Naive thymus-derived CD4-positive, alpha-beta T cell (primary cell): Measurements from ENCODE around the gene DTL. TPM values are rescaled to one million over a fixed set of nuclear protein-coding genes. Genes with fewer than 3 reads are reported as not detected.
A peak's percentile ranks its signal among the peaks of the same experiment; 100 is the strongest.

Source experiments
- ATAC-seq: fragments of 150-1000 bp; cut with Tn5 transposase; 2 replicates; pipeline ENCODE4 v1.10.0; 2021; ENCODE audit warnings: mild to moderate bottlenecking, moderate library complexity
- CTCF ChIA-PET: fragments of 350-600 bp; sonication (Branson Sonifier 250); formaldehyde crosslinking; loops from one replicate; lab custom pipeline; 2021; ENCODE audit warnings: antibody characterized with exemption; lab: Charles Lee
- POLR2A ChIA-PET: fragments of 350-600 bp; sonication (Branson Sonifier 250); formaldehyde crosslinking; loops from one replicate; lab custom pipeline; 2021; ENCODE audit warnings: antibody characterized with exemption, inconsistent platforms; lab: Charles Lee
- DNase-seq, 9 donors: peaks; one replicate each; pipeline versions ENCODE4 v3.0.0 to v3.0.0-alpha.2; 2020 to 2022; ENCODE audit warnings: mixed read lengths in 1 of 9
- H3K27ac ChIP-seq: one replicate; pipeline ENCODE4 v1.7.0; 2013; ENCODE audit warnings: mild to moderate bottlenecking, low read depth, low read length, moderate library complexity
- H3K27me3 ChIP-seq, 2 donors: one replicate each; pipeline ENCODE4 v1.7.0; 2013; ENCODE audit warnings: low read length in 2 of 2, mild to moderate bottlenecking in 2 of 2, moderate library complexity in 2 of 2; ENCODE audit not compliant: control insufficient read depth in 2 of 2, insufficient read depth in 2 of 2
- H3K36me3 ChIP-seq, 3 experiments: 1 replicate in 2 of 3; 2 replicates in 1 of 3; pipeline ENCODE4 v1.7.0; 2013; ENCODE audit warnings: low read length in 3 of 3, mild to moderate bottlenecking in 3 of 3, moderate library complexity in 1 of 3; ENCODE audit not compliant: insufficient read depth in 3 of 3, control insufficient read depth in 2 of 3
- H3K4me1 ChIP-seq, 2 donors: one replicate each; pipeline ENCODE4 v1.7.0; 2013; ENCODE audit warnings: low read length in 2 of 2, mild to moderate bottlenecking in 2 of 2, moderate library complexity in 1 of 2; ENCODE audit not compliant: control insufficient read depth in 2 of 2, insufficient read depth in 2 of 2
- H3K4me3 ChIP-seq: 2 replicates; pipeline ENCODE4 v1.7.0; 2013; ENCODE audit warnings: mild to moderate bottlenecking, low read length
- H3K9me3 ChIP-seq, 3 experiments: 1 replicate in 2 of 3; 2 replicates in 1 of 3; pipeline ENCODE4 v1.7.0; 2013; ENCODE audit warnings: low read length in 3 of 3; ENCODE audit not compliant: control insufficient read depth in 2 of 3
- H3K27ac Mint-ChIP-seq, 9 donors: one replicate each; pipeline ENCODE4 v1.8.0; 2020 to 2022; ENCODE audit warnings: mixed read lengths in 9 of 9, mild to moderate bottlenecking in 8 of 9, moderate library complexity in 5 of 9, inconsistent platforms in 2 of 9
- H3K27me3 Mint-ChIP-seq, 5 donors: one replicate each; pipeline ENCODE4 v1.8.0; 2021 to 2022; ENCODE audit warnings: mixed read lengths in 5 of 5, mild to moderate bottlenecking in 1 of 5
- H3K36me3 Mint-ChIP-seq, 5 donors: one replicate each; pipeline ENCODE4 v1.8.0; 2020 to 2022; ENCODE audit warnings: mixed read lengths in 5 of 5, mild to moderate bottlenecking in 3 of 5, inconsistent platforms in 1 of 5
- H3K4me1 Mint-ChIP-seq, 7 donors: one replicate each; pipeline ENCODE4 v1.8.0; 2020 to 2022; ENCODE audit warnings: mixed read lengths in 7 of 7, mild to moderate bottlenecking in 3 of 7, inconsistent platforms in 1 of 7
- H3K4me3 Mint-ChIP-seq, 10 donors: one replicate each; pipeline ENCODE4 v1.8.0; 2020 to 2022; ENCODE audit warnings: mild to moderate bottlenecking in 10 of 10, mixed read lengths in 10 of 10, moderate library complexity in 6 of 10, inconsistent platforms in 2 of 10
- H3K9me3 Mint-ChIP-seq, 11 donors: one replicate each; pipeline ENCODE4 v1.8.0; 2020 to 2022; ENCODE audit warnings: mixed read lengths in 11 of 11, mild to moderate bottlenecking in 4 of 11, inconsistent platforms in 1 of 11, moderate library complexity in 1 of 11
- intact Hi-C, 2 donors: fragments of 100-400 bp; cut with micrococcal nuclease; formaldehyde crosslinking; loops; one replicate each; pipeline ENCODE4 v1.15.1; 2023
- polyA plus RNA-seq, 2 donors: library from polyadenylated mRNA; unstranded; fragments of 300-500 nt; fragmentation: Illumina TruSeq; gene quantifications; one replicate each; pipeline ENCODE4 v1.2.3, GENCODE V29; 2021
- total RNA-seq, 6 experiments: library from RNA in 5 of 6; stranded (reverse) in 5 of 6; gene quantifications; 1 replicate in 5 of 6; 2 replicates in 1 of 6; pipeline ENCODE4 v1.2.3 and lab custom pipeline; 2021 to 2026

DTL gene
- total and polyA plus RNA-seq, 7 experiments from 2014 or later = 0.27 to 63.0 (median 0.56) TPM

DNA sequence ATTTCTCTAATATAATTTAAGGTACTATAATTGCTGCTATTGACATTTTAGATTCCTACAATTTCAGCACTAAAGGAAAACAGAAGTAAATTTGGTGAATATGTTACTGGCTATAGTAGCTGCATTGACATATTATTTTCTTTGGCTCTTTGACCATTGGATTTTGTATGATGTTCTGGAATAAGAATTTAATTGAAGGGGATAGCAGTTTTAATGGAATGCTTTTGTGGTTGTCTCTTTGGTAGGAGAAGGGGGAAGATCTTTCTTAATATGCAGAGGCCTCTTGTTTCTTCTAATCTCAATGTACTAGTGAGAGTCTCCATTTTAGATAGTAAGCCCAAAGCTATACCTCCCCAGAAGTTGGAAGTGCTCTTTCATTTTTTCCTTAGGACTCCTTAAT, 6.9 kb downstream of the DTL start:
- peaks cover 0 to 4% of the 10 kb centered on the region in 2 donors for H3K4me1 ChIP-seq
- Mint-ChIP-seq H3K4me3 (no peak overlapping the region), H3K27me3 (peaks cover 0 to 10% (median 0%) of the 10 kb centered on the region in 5 donors), H3K36me3 (peaks cover 0 to 28% (median 0%) of the 10 kb centered on the region in 5 donors), H3K27ac (peak overlapping the region in 1 of 9 donors; percentile 21), H3K4me1 (peaks cover 0 to 55% (median 4%) of the 10 kb centered on the region in 7 donors), H3K9me3 (no peaks in the 10 kb centered on the region)
- H3K9me3 ChIP-seq = no peaks in the 10 kb centered on the region
- DNase-seq = no peak
- H3K27me3 ChIP-seq = no peaks in the 10 kb centered on the region
- H3K27ac ChIP-seq = no peak overlapping the region
- no peak overlapping the region for H3K4me3 ChIP-seq
- H3K36me3 ChIP-seq = no peaks in the 10 kb centered on the region
- ChIA-PET CTCF (no interaction called here), POLR2A (no interaction called here)
- no peak for ATAC-seq
- intact Hi-C loops = no loop called here

DNA sequence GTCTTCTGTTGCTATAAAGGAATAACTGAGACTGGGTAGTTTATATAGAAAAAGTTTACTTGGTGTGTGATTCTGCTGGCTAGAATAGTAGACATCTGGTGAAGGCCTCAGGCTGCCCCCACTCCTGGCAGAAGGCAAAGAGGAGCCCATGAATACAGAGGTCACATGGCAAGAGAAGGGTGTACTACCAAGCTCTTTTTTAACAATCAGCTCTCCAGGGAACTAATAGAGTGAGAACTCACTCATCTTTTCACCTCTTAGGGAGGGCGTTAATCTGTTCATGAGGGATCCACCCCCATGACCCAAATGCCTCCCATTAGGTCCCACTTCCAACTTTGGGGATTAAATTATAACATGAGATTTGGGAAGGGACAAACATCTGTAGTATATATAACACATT, 9.3 kb downstream of the DTL start:
- Histone ChIP-seq H3K27me3 (no peaks in the 10 kb centered on the region), H3K27ac (no peak overlapping the region), H3K36me3 (no peaks in the 10 kb centered on the region), H3K4me1 (peaks cover 0 to 4% of the 10 kb centered on the region in 2 donors), H3K9me3 (no peaks in the 10 kb centered on the region), H3K4me3 (no peak overlapping the region)
- Mint-ChIP-seq H3K36me3 (peaks cover 0 to 21% (median 0%) of the 10 kb centered on the region in 5 donors), H3K9me3 (no peaks in the 10 kb centered on the region), H3K4me1 (peaks cover 0 to 38% (median 4%) of the 10 kb centered on the region in 7 donors), H3K4me3 (no peak overlapping the region), H3K27ac (peak overlapping the region in 1 of 9 donors; percentile 58), H3K27me3 (peaks cover 0 to 5% (median 0%) of the 10 kb centered on the region in 5 donors)
- ATAC-seq (no peak), DNase-seq (no peak)
- POLR2A ChIA-PET = no interaction called here
- intact Hi-C loops = no loop called here
- CTCF ChIA-PET = interaction anchor here (1.3 kb wide), 1 partner anchor 26 kb away, joined by 4 read pairs; no protein-coding TSS in a partner anchor

DNA sequence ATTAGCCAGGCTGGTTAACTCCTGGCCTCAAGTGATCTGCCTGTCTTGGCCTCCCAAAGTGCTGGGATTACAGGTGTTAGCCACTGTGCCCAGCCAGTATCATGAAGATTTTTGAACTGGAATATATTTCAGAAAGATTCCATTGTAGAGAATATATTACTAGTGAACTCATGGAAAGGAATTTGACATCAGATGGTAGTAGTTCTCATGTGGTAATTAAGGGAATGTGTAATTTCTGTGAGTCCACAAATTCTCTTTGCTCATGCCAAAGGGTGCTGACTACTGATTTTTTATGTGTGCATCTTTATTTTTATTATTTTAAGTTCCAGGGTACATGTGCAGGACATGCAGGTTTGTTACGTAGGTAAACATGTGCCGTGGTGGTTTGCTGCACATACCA, 10.4 kb downstream of the DTL start:
- H3K36me3 ChIP-seq = no peaks in the 10 kb centered on the region
- no peaks in the 10 kb centered on the region for H3K4me1 ChIP-seq
- ChIA-PET POLR2A (no interaction called here), CTCF (no interaction called here)
- H3K27me3 ChIP-seq = no peaks in the 10 kb centered on the region
- Mint-ChIP-seq H3K9me3 (no peaks in the 10 kb centered on the region), H3K4me3 (no peak overlapping the region), H3K36me3 (peaks cover 0 to 25% (median 0%) of the 10 kb centered on the region in 5 donors), H3K27me3 (peaks cover 0 to 2% (median 0%) of the 10 kb centered on the region in 5 donors), H3K27ac (no peak overlapping the region), H3K4me1 (peaks cover 0 to 29% (median 2%) of the 10 kb centered on the region in 7 donors)
- no peaks in the 10 kb centered on the region for H3K9me3 ChIP-seq
- DNase-seq (no peak), ATAC-seq (no peak)
- intact Hi-C loops = no loop called here
- H3K27ac ChIP-seq = no peak overlapping the region
- no peak overlapping the region for H3K4me3 ChIP-seq

DNA sequence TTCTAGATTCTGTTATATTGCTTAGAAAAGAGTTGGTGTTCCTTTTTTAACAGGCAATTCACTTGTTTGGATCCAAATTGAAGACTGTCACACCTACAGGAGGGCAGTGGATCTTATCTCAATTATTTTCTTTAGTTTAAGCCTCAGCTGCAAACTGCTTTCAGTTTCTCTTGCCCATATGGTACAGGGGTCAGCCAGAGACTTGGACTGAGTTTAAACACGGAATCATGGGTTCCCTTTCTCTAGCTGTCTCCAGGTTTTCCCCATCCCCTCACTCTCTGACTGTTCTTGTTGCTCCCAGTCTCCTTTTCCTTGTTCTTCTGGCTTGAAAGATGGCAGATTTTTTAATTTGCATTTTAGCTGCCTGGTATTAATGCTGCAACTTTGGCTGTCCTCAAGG, 18.4 kb downstream of the DTL start:
- POLR2A ChIA-PET = no interaction called here
- peaks cover 5 to 69% (median 11%) of the 10 kb centered on the region in 5 donors for H3K36me3 Mint-ChIP-seq

DNA sequence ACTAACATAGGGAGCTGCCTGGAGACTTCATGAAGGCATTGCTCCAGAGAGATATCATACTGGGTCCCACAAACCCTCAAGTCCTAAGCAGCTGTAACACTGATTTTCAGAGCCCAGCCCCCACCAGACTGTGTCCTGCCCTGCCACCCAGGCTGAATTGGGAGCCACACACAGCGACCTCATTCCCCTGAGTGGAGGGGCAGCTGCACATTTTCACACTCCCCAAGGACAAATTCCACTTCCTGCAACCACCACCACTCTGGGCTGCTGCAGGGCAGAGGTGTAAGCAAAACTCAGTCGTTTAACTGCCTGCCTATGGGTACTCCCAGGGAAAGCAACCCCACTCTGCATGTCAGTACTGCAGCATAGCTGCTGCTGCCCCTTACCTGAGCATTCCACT, 19.8 kb downstream of the DTL start:
- ATAC-seq (no peak), DNase-seq (no peak)
- Histone ChIP-seq H3K27ac (no peak overlapping the region), H3K9me3 (no peaks in the 10 kb centered on the region), H3K27me3 (no peaks in the 10 kb centered on the region), H3K4me1 (no peaks in the 10 kb centered on the region), H3K4me3 (no peak overlapping the region), H3K36me3 (no peaks in the 10 kb centered on the region)
- CTCF ChIA-PET = no interaction called here
- POLR2A ChIA-PET = no interaction called here
- intact Hi-C loops = no loop called here
- no peaks in the 10 kb centered on the region for H3K27me3 Mint-ChIP-seq
- H3K9me3 Mint-ChIP-seq = peaks cover 7 to 24% (median 17%) of the 10 kb centered on the region in 11 donors
- H3K4me1 Mint-ChIP-seq = peaks cover 0 to 8% (median 0%) of the 10 kb centered on the region in 7 donors
- peaks cover 5 to 72% (median 11%) of the 10 kb centered on the region in 5 donors for H3K36me3 Mint-ChIP-seq
- H3K4me3 Mint-ChIP-seq = no peak overlapping the region
- no peak overlapping the region for H3K27ac Mint-ChIP-seq

More for the DNA sequence above, 18.4 kb downstream of the DTL start:
- Mint-ChIP-seq H3K9me3 (peaks cover 7 to 24% (median 17%) of the 10 kb centered on the region in 11 donors), H3K4me3 (no peak overlapping the region), H3K4me1 (peaks cover 0 to 8% (median 0%) of the 10 kb centered on the region in 7 donors), H3K27me3 (no peaks in the 10 kb centered on the region), H3K27ac (no peak overlapping the region)
- Histone ChIP-seq H3K4me1 (no peaks in the 10 kb centered on the region), H3K27ac (no peak overlapping the region), H3K9me3 (no peaks in the 10 kb centered on the region), H3K27me3 (no peaks in the 10 kb centered on the region), H3K4me3 (no peak overlapping the region), H3K36me3 (no peaks in the 10 kb centered on the region)
- intact Hi-C loops = no loop called here
- CTCF ChIA-PET = interaction anchor here (0.5 kb wide), 1 partner anchor 392 kb away, joined by 3 read pairs; no protein-coding TSS in a partner anchor
- DNase-seq = no peak
- no peak for ATAC-seq

DNA sequence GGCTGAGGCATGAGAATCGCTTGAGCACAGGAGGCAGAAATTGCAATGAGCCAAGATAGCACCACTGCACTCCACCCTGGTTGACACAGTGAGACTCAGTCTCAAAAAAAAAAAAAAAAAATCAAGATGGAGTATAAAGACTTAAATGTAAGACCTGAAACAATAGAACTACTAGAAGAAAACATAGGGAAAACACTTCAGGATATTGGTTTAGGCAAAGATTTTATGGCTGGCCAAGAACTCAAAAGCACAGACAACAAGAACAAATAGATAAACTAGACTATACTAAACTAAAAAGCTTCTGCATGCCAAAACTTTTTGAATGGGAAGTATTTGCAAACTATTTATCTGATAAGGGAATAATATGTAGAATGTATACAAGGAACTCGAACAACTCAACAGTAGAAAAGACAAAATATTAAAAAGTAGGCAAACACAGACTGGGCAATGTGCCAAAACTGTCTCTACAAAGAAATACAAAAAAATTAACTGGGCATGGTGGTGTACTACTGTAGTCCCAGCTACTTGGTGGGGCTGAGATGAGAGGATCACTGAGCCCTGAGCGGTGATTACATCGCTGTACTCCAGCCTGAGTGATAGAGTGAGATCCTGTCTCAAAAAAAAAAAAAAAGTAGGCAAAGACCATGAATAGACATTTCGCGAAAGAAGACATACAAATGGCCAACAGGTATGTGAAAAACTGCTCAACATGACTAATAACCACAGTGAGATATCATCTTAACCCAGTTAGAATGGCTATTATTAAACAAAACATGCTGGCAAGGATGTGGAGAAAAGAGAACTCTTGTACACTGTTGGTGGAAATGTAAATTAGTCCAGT, 25.3 kb downstream of the DTL start:
- ChIA-PET POLR2A (interaction anchor here (0.7 kb wide), 1 partner anchor 8 kb away, joined by 3 read pairs; no protein-coding TSS in a partner anchor), CTCF (interaction anchor here (2.3 kb wide), 1 partner anchor 395 kb away, joined by 12 read pairs; no protein-coding TSS in a partner anchor)
- no peaks in the 10 kb centered on the region for H3K36me3 ChIP-seq
- peaks cover 0 to 12% (median 0%) of the 10 kb centered on the region in 7 donors for H3K4me1 Mint-ChIP-seq
- no peak overlapping the region for H3K27ac ChIP-seq
- intact Hi-C loops = no loop called here
- H3K36me3 Mint-ChIP-seq = peaks cover 5 to 42% (median 11%) of the 10 kb centered on the region in 5 donors
- no peaks in the 10 kb centered on the region for H3K4me1 ChIP-seq
- ATAC-seq = no peak
- DNase-seq = no peak
- no peak overlapping the region for H3K4me3 ChIP-seq
- H3K27me3 ChIP-seq = no peaks in the 10 kb centered on the region
- H3K27ac Mint-ChIP-seq = no peak overlapping the region
- no peak overlapping the region for H3K4me3 Mint-ChIP-seq
- no peaks in the 10 kb centered on the region for H3K9me3 ChIP-seq
- H3K9me3 Mint-ChIP-seq = peaks cover 7 to 22% (median 17%) of the 10 kb centered on the region in 11 donors
- H3K27me3 Mint-ChIP-seq = no peaks in the 10 kb centered on the region
